HCT116 (cell line): ENCODE measurements around the gene EIF4ENIF1. TPM values are rescaled to one million over a fixed set of nuclear protein-coding genes. Genes with fewer than 3 reads are reported as not detected.

Experiments
- ATAC-seq: fragments of 200-7000 bp; cut with Tn5 transposase; 2 replicates; pipeline ENCODE4 v1.9.1; 2020; ENCODE audit warnings: mild to moderate bottlenecking, moderate library complexity
- BruUV-seq: library from RNA; stranded (reverse); fragments of 400-500 nt; replicated peaks from 2 replicates; lab custom pipeline; 2021; lab: Mats Ljungman, UMichigan
- CTCF ChIA-PET: fragments of 300-600 bp; sonication (Branson Sonifier 250); formaldehyde crosslinking; loops from one replicate; lab custom pipeline; 2021; ENCODE audit warnings: antibody characterized with exemption; lab: Charles Lee
- POLR2A ChIA-PET: fragments of 300-600, 350-600 bp; sonication (Branson Sonifier 250); formaldehyde crosslinking; loops from one replicate; lab custom pipeline; 2021; ENCODE audit warnings: antibody characterized with exemption; lab: Charles Lee
- RAD21 ChIA-PET, 2 experiments: fragments of 300-600 bp; sonication (Branson Sonifier 250); formaldehyde crosslinking; loops; one replicate each; lab custom pipeline; 2023; ENCODE audit warnings: low total read pairs in 2 of 2; ENCODE audit not compliant: uncharacterized antibody in 2 of 2, unreplicated experiment in 2 of 2, low non-redundant PET in 1 of 2; lab: Charles Lee
- DNase-seq: peaks from one replicate; pipeline ENCODE4 v3.0.0-alpha.2; 2010; ENCODE audit warnings: low read depth, low spot score
- H2AFZ ChIP-seq: fragments of 200-600 bp; shearing (Covaris generic), sonication (generic); 2 replicates; pipeline ENCODE4 v1.6.1; 2017; ENCODE audit warnings: low read depth, mixed run types, mixed read lengths, antibody characterized with exemption, low read length; ENCODE audit not compliant: poor library complexity, severe bottlenecking
- H3K27ac ChIP-seq: 2 replicates; pipeline ENCODE4 v1.5.1; 2012; ENCODE audit warnings: low read depth, low read length
- H3K27me3 ChIP-seq: fragments of 200-600 bp; sonication (generic); 2 replicates; pipeline ENCODE4 v1.6.1; 2016; ENCODE audit warnings: mixed run types, low read length, mixed read lengths; ENCODE audit not compliant: insufficient read depth
- H3K36me3 ChIP-seq, 2 experiments: fragments of 200-500 bp in 1 of 2; fragments of 200-600 bp in 1 of 2; sonication (Bioruptor generic) in 1 of 2; sonication (generic) in 1 of 2; 2 replicates each; pipeline versions ENCODE4 v1.5.1 to v1.6.1; 2014 to 2016; ENCODE audit warnings: low read length in 2 of 2, inconsistent platforms in 1 of 2, mixed read lengths in 1 of 2, mixed run types in 1 of 2; ENCODE audit not compliant: insufficient read depth in 2 of 2, control insufficient read depth in 1 of 2
- H3K4me1 ChIP-seq, 2 experiments: fragments of 200-600 bp in 1 of 2; sonication (generic) in 1 of 2; 2 replicates each; pipeline versions ENCODE4 v1.5.1 to v1.6.1; 2012 to 2017; ENCODE audit warnings: low read length in 2 of 2, inconsistent platforms in 1 of 2, mild to moderate bottlenecking in 1 of 2, mixed read lengths in 1 of 2, mixed run types in 1 of 2, moderate library complexity in 1 of 2; ENCODE audit not compliant: insufficient read depth in 2 of 2, control insufficient read depth in 1 of 2
- H3K4me2 ChIP-seq: fragments of 200-600 bp; sonication (generic); 2 replicates; pipeline ENCODE4 v1.6.1; 2017; ENCODE audit warnings: mixed run types, low read length, mixed read lengths
- H3K4me3 ChIP-seq, 2 experiments: fragments of 200-600 bp in 1 of 2; sonication (generic) in 1 of 2; replicated peaks in 1 of 2; 2 replicates each; pipeline ENCODE4 v1.5.1; 2011 to 2016; ENCODE audit warnings: low read length in 2 of 2, control low read depth in 1 of 2, low read depth in 1 of 2, mild to moderate bottlenecking in 1 of 2, mixed read lengths in 1 of 2, mixed run types in 1 of 2
- H3K79me2 ChIP-seq: fragments of 200-600 bp; sonication (generic); 2 replicates; pipeline ENCODE4 v1.6.1; 2017; ENCODE audit warnings: mild to moderate bottlenecking, mixed run types, low read length, moderate library complexity, mixed read lengths; ENCODE audit not compliant: insufficient read depth
- H3K9ac ChIP-seq: fragments of 200-600 bp; sonication (generic); 2 replicates; pipeline ENCODE4 v1.6.1; 2016; ENCODE audit warnings: low read length, mixed read lengths
- H3K9me2 ChIP-seq: fragments of 200-600 bp; sonication (generic), shearing (Covaris generic); 2 replicates; pipeline ENCODE4 v1.6.1; 2017; ENCODE audit warnings: mixed run types, mild to moderate bottlenecking, moderate library complexity; ENCODE audit not compliant: insufficient read depth
- H3K9me3 ChIP-seq, 2 experiments: fragments of 200-500 bp in 1 of 2; fragments of 200-600 bp in 1 of 2; sonication (Bioruptor generic) in 1 of 2; sonication (generic) in 1 of 2; 2 replicates each; pipeline ENCODE4 v1.6.1; 2014 to 2017; ENCODE audit warnings: low read length in 2 of 2, mixed read lengths in 2 of 2, inconsistent platforms in 1 of 2, low read depth in 1 of 2, mild to moderate bottlenecking in 1 of 2, mixed run types in 1 of 2, moderate library complexity in 1 of 2; ENCODE audit not compliant: control insufficient read depth in 1 of 2, insufficient read depth in 1 of 2
- H4K20me1 ChIP-seq: fragments of 200-600 bp; sonication (generic), shearing (Covaris generic); 2 replicates; pipeline ENCODE4 v1.6.1; 2017; ENCODE audit warnings: mixed run types, mild to moderate bottlenecking, moderate library complexity; ENCODE audit not compliant: insufficient read depth
- ATF3 ChIP-seq: IDR thresholded peaks from 2 replicates; pipeline ENCODE4 v1.6.1; 2012
- EGR1 ChIP-seq: IDR thresholded peaks from 2 replicates; pipeline ENCODE4 v1.6.1; 2012; ENCODE audit warnings: low read depth
- FOSL1 ChIP-seq: IDR thresholded peaks from 2 replicates; pipeline ENCODE4 v1.6.1; 2012; ENCODE audit warnings: low read depth
- JUND ChIP-seq: IDR thresholded peaks from 2 replicates; pipeline ENCODE4 v1.6.1; 2012
- POLR2A ChIP-seq: IDR thresholded peaks from 2 replicates; pipeline ENCODE4 v1.7.0; 2011; ENCODE audit warnings: borderline replicate concordance; ENCODE audit not compliant: insufficient read depth, insufficient read length; ENCODE audit errors: extremely low read depth
- POLR2AphosphoS5 ChIP-seq: IDR thresholded peaks from 2 replicates; pipeline ENCODE4 v1.6.1; 2011; ENCODE audit warnings: mild to moderate bottlenecking, low read depth, low read length, moderate library complexity
- RAD21 ChIP-seq: IDR thresholded peaks from 2 replicates; pipeline ENCODE4 v1.6.1; 2012; ENCODE audit warnings: low read depth, mild to moderate bottlenecking
- REST ChIP-seq: IDR thresholded peaks from 2 replicates; pipeline ENCODE4 v1.6.1; 2012; ENCODE audit warnings: low read depth
- TCF7L2 ChIP-seq: IDR thresholded peaks from 2 replicates; pipeline ENCODE4 v1.7.0; 2011; ENCODE audit warnings: borderline replicate concordance, inconsistent platforms; ENCODE audit not compliant: insufficient read depth, insufficient read length; ENCODE audit errors: extremely low read depth
- YY1 ChIP-seq: IDR thresholded peaks from 2 replicates; pipeline ENCODE4 v1.6.1; 2011; ENCODE audit warnings: low read length, low read depth, moderate library complexity, mild to moderate bottlenecking; ENCODE audit not compliant: insufficient replicate concordance; ENCODE audit errors: extremely low read depth
- intact Hi-C: fragments of 100-400 bp; cut with micrococcal nuclease; formaldehyde crosslinking; loops from 2 replicates; pipeline ENCODE4 v1.10.0; 2022
- total RNA-seq: library from RNA; stranded (reverse); gene quantifications from one replicate; pipeline ENCODE4 v1.2.1, GENCODE V29; 2021; ENCODE audit not compliant: unreplicated experiment

EIF4ENIF1 gene
- total RNA-seq, 1 experiment from 2014 or later, result 24.2 TPM

DNA sequence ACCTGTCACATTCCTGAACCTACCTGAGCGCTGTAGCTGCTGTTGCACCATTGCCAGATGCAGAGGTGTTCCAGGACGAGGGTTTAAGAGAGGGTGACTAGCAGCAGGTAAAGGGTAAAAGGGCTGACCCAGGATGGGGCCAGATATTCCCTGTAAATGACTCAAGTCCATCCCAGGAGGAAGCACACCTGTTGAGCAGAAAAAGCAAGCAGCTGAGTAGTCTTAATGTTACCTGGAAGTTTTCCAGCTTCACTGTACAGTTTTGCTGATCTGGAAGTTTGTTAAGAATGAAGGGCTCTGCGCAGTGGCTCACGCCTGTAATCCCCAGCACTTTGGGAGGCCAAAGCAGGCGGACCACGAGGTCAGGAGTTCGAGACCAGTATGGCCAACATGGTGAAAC, 49.0 kb downstream of the EIF4ENIF1 start:
- CTCF ChIA-PET, result interaction anchor here (1.1 kb wide), 1 partner anchor 11 kb away, joined by 3 read pairs; no protein-coding TSS in a partner anchor
- DNase-seq, result no peak
- Histone ChIP-seq H3K79me2 (no peaks in the 10 kb centered on the region), H4K20me1 (peaks cover 7% of the 10 kb centered on the region; the same call in 1 of the 2 replicates), H3K4me3 (no peak overlapping the region), H3K4me2 (no peak overlapping the region), H3K4me1 (no peaks in the 10 kb centered on the region), H3K36me3 (peaks cover 57 to 73% of the 10 kb centered on the region in 2 experiments), H3K9me2 (no peaks in the 10 kb centered on the region), H3K27me3 (no peaks in the 10 kb centered on the region), H2AFZ (no peak overlapping the region), H3K9ac (no peak overlapping the region), H3K9me3 (no peaks in the 10 kb centered on the region), H3K27ac (no peak overlapping the region)
- ATAC-seq, result no peak
- RAD21 ChIA-PET, result interaction anchor here in 1 of 2 experiments (0.6 kb wide), 1 partner anchor 23 kb away, joined by 3 read pairs; no protein-coding TSS in a partner anchor
- no TSS peak for BruUV-seq
- TF ChIP-seq ATF3 (no peak), REST (no peak), POLR2AphosphoS5 (no peak), POLR2A (no peak), TCF7L2 (no peak), YY1 (no peak), RAD21 (no peak), JUND (no peak), FOSL1 (no peak), EGR1 (no peak)
- intact Hi-C loops, result no loop called here
- POLR2A ChIA-PET, result no interaction called here
